Fibroblast of lung (primary cell): ENCODE data around the gene CNGA2. TPM values are rescaled to one million over a fixed set of nuclear protein-coding genes. Genes with fewer than 3 reads are reported as not detected.

Experiments used
- DNase-seq, 2 donors: peaks; one replicate each; pipeline versions ENCODE4 v3.0.0 to v3.0.0-alpha.2; 2010; ENCODE audit warnings: low read depth in 2 of 2
- H2AFZ ChIP-seq: 2 replicates; pipeline ENCODE4 v1.5.1; 2012; ENCODE audit warnings: low read length, control low read depth, inconsistent platforms
- H3K27ac ChIP-seq: 2 replicates; pipeline ENCODE4 v1.5.1; 2011; ENCODE audit warnings: low read length, control low read depth; ENCODE audit not compliant: insufficient read depth
- H3K27me3 ChIP-seq: 2 replicates; pipeline ENCODE4 v1.5.1; 2011; ENCODE audit warnings: mild to moderate bottlenecking, low read length; ENCODE audit not compliant: control insufficient read depth, insufficient read depth
- H3K36me3 ChIP-seq: 2 replicates; pipeline ENCODE4 v1.5.1; 2011; ENCODE audit warnings: low read length; ENCODE audit not compliant: control insufficient read depth, insufficient read depth
- H3K4me1 ChIP-seq: 2 replicates; pipeline ENCODE4 v1.5.1; 2011; ENCODE audit warnings: low read length; ENCODE audit not compliant: control insufficient read depth, insufficient read depth; ENCODE audit errors: extremely low read depth
- H3K4me2 ChIP-seq: 2 replicates; pipeline ENCODE4 v1.5.1; 2011; ENCODE audit warnings: low read length, control low read depth; ENCODE audit not compliant: insufficient read depth; ENCODE audit errors: extremely low read depth
- H3K4me3 ChIP-seq, 4 experiments: fragments of 200-600 bp in 1 of 4; sonication (generic) in 1 of 4; replicated peaks in 1 of 4; 2 replicates each; pipeline ENCODE4 v1.5.1; 2011 to 2016; ENCODE audit warnings: low read length in 4 of 4, low read depth in 3 of 4, mild to moderate bottlenecking in 3 of 4, control low read depth in 2 of 4, inconsistent platforms in 1 of 4, mixed read lengths in 1 of 4; ENCODE audit not compliant: insufficient read depth in 1 of 4; ENCODE audit errors: control extremely low read depth in 1 of 4
- H3K79me2 ChIP-seq: 2 replicates; pipeline ENCODE4 v1.5.1; 2012; ENCODE audit warnings: mild to moderate bottlenecking, low read length, inconsistent platforms; ENCODE audit not compliant: control insufficient read depth, insufficient read depth
- H3K9ac ChIP-seq: 2 replicates; pipeline ENCODE4 v1.5.1; 2011; ENCODE audit warnings: mild to moderate bottlenecking, low read length, control low read depth; ENCODE audit not compliant: insufficient read depth
- H3K9me3 ChIP-seq: 2 replicates; pipeline ENCODE4 v1.5.1; 2012; ENCODE audit warnings: low read depth, low read length; ENCODE audit not compliant: control insufficient read depth, insufficient read depth
- H4K20me1 ChIP-seq: 2 replicates; pipeline ENCODE4 v1.5.1; 2011; ENCODE audit warnings: low read length; ENCODE audit not compliant: control insufficient read depth, insufficient read depth; ENCODE audit errors: extremely low read depth
- EZH2 ChIP-seq: IDR thresholded peaks from 2 replicates; pipeline ENCODE4 v1.5.1; 2012; ENCODE audit warnings: low read length, control low read depth, mild to moderate bottlenecking; ENCODE audit errors: missing control alignments
- polyA plus RNA-seq, 2 donors: library from polyadenylated mRNA; depleted of rRNA in 1 of 2; stranded (reverse) in 1 of 2; unstranded in 1 of 2; fragments of >200 nt; gene quantifications; 2 replicates each; pipeline ENCODE4 v1.2.1, GENCODE V29; 2011 to 2012; ENCODE audit warnings: missing spikeins in 1 of 2
- total RNA-seq: library from RNA; depleted of rRNA; stranded (reverse); fragments of >200 nt; gene quantifications from 2 replicates; pipeline ENCODE4 v1.2.1, GENCODE V29; 2014
- TF ChIP-seq, protein P1 (sequence below), 2 donors: IDR thresholded peaks in 1 of 2; conservative IDR thresholded peaks in 1 of 2; 1 replicate in 1 of 2; 2 replicates in 1 of 2; pipeline ENCODE4 v1.5.1; 2011 to 2012; ENCODE audit warnings: low read length in 2 of 2, control low read depth in 1 of 2, inconsistent platforms in 1 of 2, low read depth in 1 of 2, mild to moderate bottlenecking in 1 of 2

CNGA2 gene
- total and polyA plus RNA-seq, 2 donors (not counting 1 experiment from before 2014, with no cell fraction given): not detected

DNA sequence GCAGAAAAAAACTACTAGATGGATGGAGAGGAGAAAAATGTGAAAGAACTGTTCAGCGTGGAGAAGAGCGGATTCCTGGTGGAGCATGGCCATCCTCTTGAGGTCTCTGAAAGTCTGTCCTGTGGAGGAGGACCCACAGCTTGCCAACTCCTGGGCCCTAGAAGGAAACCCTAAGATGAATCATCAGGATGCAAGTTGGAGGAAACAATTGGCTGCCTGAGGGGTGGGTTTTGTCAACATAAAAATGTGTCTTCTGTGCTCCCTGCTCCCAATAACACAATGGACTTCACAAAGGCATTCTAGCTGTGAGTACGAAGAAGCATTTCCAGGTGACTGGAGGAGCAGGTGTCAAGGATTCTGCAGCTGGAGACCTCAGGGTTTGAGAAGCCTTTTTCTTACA is 37.2 kb downstream of the CNGA2 start:
- H3K27ac ChIP-seq: no peak overlapping the region
- H3K9ac ChIP-seq: no peak overlapping the region
- no peaks in the 10 kb centered on the region for H3K27me3 ChIP-seq
- H3K4me1 ChIP-seq: no peaks in the 10 kb centered on the region
- no peak overlapping the region for H3K4me2 ChIP-seq
- TF ChIP-seq EZH2: no peak
- TF ChIP-seq, protein P1, sequence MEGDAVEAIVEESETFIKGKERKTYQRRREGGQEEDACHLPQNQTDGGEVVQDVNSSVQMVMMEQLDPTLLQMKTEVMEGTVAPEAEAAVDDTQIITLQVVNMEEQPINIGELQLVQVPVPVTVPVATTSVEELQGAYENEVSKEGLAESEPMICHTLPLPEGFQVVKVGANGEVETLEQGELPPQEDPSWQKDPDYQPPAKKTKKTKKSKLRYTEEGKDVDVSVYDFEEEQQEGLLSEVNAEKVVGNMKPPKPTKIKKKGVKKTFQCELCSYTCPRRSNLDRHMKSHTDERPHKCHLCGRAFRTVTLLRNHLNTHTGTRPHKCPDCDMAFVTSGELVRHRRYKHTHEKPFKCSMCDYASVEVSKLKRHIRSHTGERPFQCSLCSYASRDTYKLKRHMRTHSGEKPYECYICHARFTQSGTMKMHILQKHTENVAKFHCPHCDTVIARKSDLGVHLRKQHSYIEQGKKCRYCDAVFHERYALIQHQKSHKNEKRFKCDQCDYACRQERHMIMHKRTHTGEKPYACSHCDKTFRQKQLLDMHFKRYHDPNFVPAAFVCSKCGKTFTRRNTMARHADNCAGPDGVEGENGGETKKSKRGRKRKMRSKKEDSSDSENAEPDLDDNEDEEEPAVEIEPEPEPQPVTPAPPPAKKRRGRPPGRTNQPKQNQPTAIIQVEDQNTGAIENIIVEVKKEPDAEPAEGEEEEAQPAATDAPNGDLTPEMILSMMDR (conservative IDR thresholded peaks at IDR 0.05 in 1 of 2, IDR thresholded peaks at IDR 0.05 in 1 of 2; ENCODE audit: low read depth in 1 of 2, low read length in 2 of 2): no peak
- H3K36me3 ChIP-seq: no peaks in the 10 kb centered on the region
- no peak overlapping the region for H2AFZ ChIP-seq
- H3K79me2 ChIP-seq: no peaks in the 10 kb centered on the region
- DNase-seq: no peak
- H3K4me3 ChIP-seq: no peak overlapping the region
- no peaks in the 10 kb centered on the region for H3K9me3 ChIP-seq
- no peaks in the 10 kb centered on the region for H4K20me1 ChIP-seq

GRCh38 chrX:151773434-151773833 is 38.9 kb downstream of the CNGA2 start:
- no peak for DNase-seq
- no peaks in the 10 kb centered on the region for H3K36me3 ChIP-seq
- H3K27me3 ChIP-seq: no peaks in the 10 kb centered on the region
- H3K4me2 ChIP-seq: no peak overlapping the region
- H4K20me1 ChIP-seq: no peaks in the 10 kb centered on the region
- no peaks in the 10 kb centered on the region for H3K9me3 ChIP-seq
- no peaks in the 10 kb centered on the region for H3K79me2 ChIP-seq
- H3K4me3 ChIP-seq: no peak overlapping the region
- H3K4me1 ChIP-seq: no peaks in the 10 kb centered on the region
- H3K9ac ChIP-seq: no peak overlapping the region
- no peak for TF ChIP-seq EZH2
- TF ChIP-seq, protein P1 (conservative IDR thresholded peaks at IDR 0.05 in 1 of 2, IDR thresholded peaks at IDR 0.05 in 1 of 2; ENCODE audit: low read depth in 1 of 2, low read length in 2 of 2): no peak
- H2AFZ ChIP-seq: no peak overlapping the region
- no peak overlapping the region for H3K27ac ChIP-seq

DNA sequence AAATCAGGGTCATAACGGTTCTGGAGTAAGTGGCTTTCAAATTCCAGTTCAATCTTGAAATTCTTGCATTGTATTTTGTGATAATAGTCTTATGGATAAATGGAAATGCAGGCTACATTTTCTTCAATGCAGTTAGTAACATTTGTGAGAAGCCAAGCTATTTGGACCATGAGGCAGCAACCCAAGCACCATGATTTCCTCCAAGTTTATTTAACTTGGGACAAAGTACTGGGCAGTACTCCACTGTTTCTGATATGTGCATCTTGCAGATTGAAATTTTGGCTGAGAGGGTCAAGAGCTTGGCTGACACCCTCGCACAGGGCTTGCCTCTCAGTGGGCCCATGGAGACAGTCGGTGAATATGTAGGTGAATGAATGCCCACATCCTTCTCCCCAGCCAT is 39.9 kb downstream of the CNGA2 start:
- H3K9me3 ChIP-seq: no peaks in the 10 kb centered on the region
- no peak for DNase-seq
- TF ChIP-seq, protein P1 (conservative IDR thresholded peaks at IDR 0.05 in 1 of 2, IDR thresholded peaks at IDR 0.05 in 1 of 2; ENCODE audit: low read depth in 1 of 2, low read length in 2 of 2): no peak
- TF ChIP-seq EZH2: no peak
- no peak overlapping the region for H3K4me3 ChIP-seq
- no peaks in the 10 kb centered on the region for H3K4me1 ChIP-seq
- H3K79me2 ChIP-seq: no peaks in the 10 kb centered on the region
- no peaks in the 10 kb centered on the region for H3K27me3 ChIP-seq
- no peak overlapping the region for H2AFZ ChIP-seq
- no peak overlapping the region for H3K4me2 ChIP-seq
- no peaks in the 10 kb centered on the region for H3K36me3 ChIP-seq
- no peak overlapping the region for H3K9ac ChIP-seq
- H4K20me1 ChIP-seq: no peaks in the 10 kb centered on the region
- H3K27ac ChIP-seq: no peak overlapping the region
